ENCODE measurements around the gene BABAM1. TPM values are rescaled to one million over a fixed set of nuclear protein-coding genes. Genes with fewer than 3 reads are reported as not detected.

The BABAM1 gene
- total and polyA plus RNA-seq, 9 donors, result 37.4 to 99.1 (median 57.9) TPM

Other genes starting within 250 kb of the BABAM1 start
- gene CPAMD8, start 240.6 kb upstream of the BABAM1 start, total RNA-seq, result 10 to 100 TPM in 1 of 7 donors, 1 to 10 TPM in 6; 5.1 to 13.0 (median 7.9) TPM
- gene CPAMD8, start 240.6 kb upstream of the BABAM1 start, polyA plus RNA-seq, result 10 to 100 TPM in 1 of 2 donors, 1 to 10 TPM in 1; 2.4 to 11.4 TPM
- 1 to 10 TPM; 4.3 to 7.0 (median 5.5) TPM for gene HAUS8, start 192.0 kb upstream of the BABAM1 start, total RNA-seq
- gene HAUS8, start 192.0 kb upstream of the BABAM1 start, polyA plus RNA-seq, result 1 to 10 TPM; 4.1 to 7.2 TPM
- gene MYO9B, start 191.7 kb upstream of the BABAM1 start, total RNA-seq, result 10 to 100 TPM; 17.9 to 56.3 (median 38.4) TPM
- gene MYO9B, start 191.7 kb upstream of the BABAM1 start, polyA plus RNA-seq, result 10 to 100 TPM; 25.1 to 34.1 TPM
- 10 to 100 TPM; 23.8 to 42.1 (median 30.9) TPM for gene USE1, start 52.1 kb upstream of the BABAM1 start, total RNA-seq
- gene USE1, start 52.1 kb upstream of the BABAM1 start, polyA plus RNA-seq, result 10 to 100 TPM; 15.8 to 50.3 TPM
- gene OCEL1, start 41.2 kb upstream of the BABAM1 start, total RNA-seq, result 10 to 100 TPM in 6 of 7 donors, 1 to 10 TPM in 1; 6.4 to 39.8 (median 20.3) TPM
- 10 to 100 TPM; 16.7 to 18.6 TPM for gene OCEL1, start 41.2 kb upstream of the BABAM1 start, polyA plus RNA-seq
- gene NR2F6, start 21.5 kb upstream of the BABAM1 start, total RNA-seq, result 10 to 100 TPM; 21.5 to 46.4 (median 28.4) TPM
- gene NR2F6, start 21.5 kb upstream of the BABAM1 start, polyA plus RNA-seq, result 10 to 100 TPM in 1 of 2 donors, 1 to 10 TPM in 1; 3.7 to 10.5 TPM
- gene USHBP1, start 2.7 kb upstream of the BABAM1 start, total RNA-seq, result 1 to 10 TPM; 1.5 to 7.0 (median 2.0) TPM
- gene USHBP1, start 2.7 kb upstream of the BABAM1 start, polyA plus RNA-seq, result 1 to 10 TPM; 1.1 to 8.9 TPM
- 1 to 10 TPM in 4 of 7 donors, under 1 TPM in 3; 0.23 to 1.6 (median 1.4) TPM for gene ANKLE1, start 14.5 kb downstream of the BABAM1 start, total RNA-seq
- under 1 TPM; 0.12 to 0.65 TPM for gene ANKLE1, start 14.5 kb downstream of the BABAM1 start, polyA plus RNA-seq
- gene ABHD8, start 36.0 kb downstream of the BABAM1 start, total RNA-seq, result 10 to 100 TPM; 12.4 to 25.1 (median 19.1) TPM
- 10 to 100 TPM in 1 of 2 donors, under 1 TPM in 1; 0.55 to 15.3 TPM for gene ABHD8, start 36.0 kb downstream of the BABAM1 start, polyA plus RNA-seq
- 10 to 100 TPM; 39.5 to 93.4 (median 53.4) TPM for gene MRPL34, start 38.4 kb downstream of the BABAM1 start, total RNA-seq
- gene MRPL34, start 38.4 kb downstream of the BABAM1 start, polyA plus RNA-seq, result 10 to 100 TPM; 62.7 to 93.0 TPM
- gene DDA1, start 42.1 kb downstream of the BABAM1 start, total RNA-seq, result 10 to 100 TPM in 6 of 7 donors, 1 to 10 TPM in 1; 6.3 to 29.3 (median 18.6) TPM
- gene DDA1, start 42.1 kb downstream of the BABAM1 start, polyA plus RNA-seq, result 10 to 100 TPM; 29.1 to 32.6 TPM
- 1 to 10 TPM; 2.0 to 8.9 (median 4.0) TPM for gene ANO8, start 67.4 kb downstream of the BABAM1 start, total RNA-seq
- 1 to 10 TPM; 2.1 to 3.7 TPM for gene ANO8, start 67.4 kb downstream of the BABAM1 start, polyA plus RNA-seq
- 10 to 100 TPM; 11.4 to 22.9 (median 18.2) TPM for gene GTPBP3, start 70.1 kb downstream of the BABAM1 start, total RNA-seq
- gene GTPBP3, start 70.1 kb downstream of the BABAM1 start, polyA plus RNA-seq, result 10 to 100 TPM in 1 of 2 donors, 1 to 10 TPM in 1; 4.5 to 11.6 TPM
- 10 to 100 TPM in 2 of 7 donors, 1 to 10 TPM in 5; 2.0 to 22.7 (median 8.3) TPM for gene PLVAP, start 109.9 kb downstream of the BABAM1 start, total RNA-seq
- 10 to 100 TPM in 1 of 2 donors, 1 to 10 TPM in 1; 2.7 to 15.0 TPM for gene PLVAP, start 109.9 kb downstream of the BABAM1 start, polyA plus RNA-seq
- 10 to 100 TPM in 1 of 7 donors, 1 to 10 TPM in 5, under 1 TPM in 1; 0.69 to 13.6 (median 6.1) TPM for gene CCDC194, start 126.8 kb downstream of the BABAM1 start, total RNA-seq
- gene CCDC194, start 126.8 kb downstream of the BABAM1 start, polyA plus RNA-seq, result 1 to 10 TPM; 1.2 to 1.8 TPM
- 100 to 1,000 TPM; 400 to 715 (median 557) TPM for gene BST2, start 138.2 kb downstream of the BABAM1 start, total RNA-seq
- gene BST2, start 138.2 kb downstream of the BABAM1 start, polyA plus RNA-seq, result 100 to 1,000 TPM; 207 to 760 TPM
- 10 to 100 TPM; 54.4 to 90.4 (median 81.4) TPM for gene MVB12A, start 152.6 kb downstream of the BABAM1 start, total RNA-seq
- gene MVB12A, start 152.6 kb downstream of the BABAM1 start, polyA plus RNA-seq, result 10 to 100 TPM in 1 of 2 donors, 1 to 10 TPM in 1; 7.6 to 77.8 TPM
- 10 to 100 TPM in 2 of 7 donors, 1 to 10 TPM in 5; 1.4 to 14.1 (median 7.5) TPM for gene TMEM221, start 181.2 kb downstream of the BABAM1 start, total RNA-seq
- 1 to 10 TPM; 2.5 to 3.2 TPM for gene TMEM221, start 181.2 kb downstream of the BABAM1 start, polyA plus RNA-seq
- not detected for gene NXNL1, start 193.5 kb downstream of the BABAM1 start, total RNA-seq
- gene NXNL1, start 193.5 kb downstream of the BABAM1 start, polyA plus RNA-seq, result under 1 TPM in 1 of 2 donors, not detected in 1; 0.11 TPM
- gene SLC27A1, start 203.1 kb downstream of the BABAM1 start, total RNA-seq, result 10 to 100 TPM; 27.3 to 43.1 (median 37.8) TPM
- 10 to 100 TPM in 1 of 2 donors, 1 to 10 TPM in 1; 4.6 to 42.3 TPM for gene SLC27A1, start 203.1 kb downstream of the BABAM1 start, polyA plus RNA-seq
- 10 to 100 TPM; 43.9 to 93.0 (median 73.9) TPM for gene PGLS, start 244.2 kb downstream of the BABAM1 start, total RNA-seq
- gene PGLS, start 244.2 kb downstream of the BABAM1 start, polyA plus RNA-seq, result 10 to 100 TPM; 11.0 to 72.3 TPM

All from ovary (tissue), 9 donors.